Measurements from ENCODE around the gene CPSF3. TPM values are rescaled to one million over a fixed set of nuclear protein-coding genes. Genes with fewer than 3 reads are reported as not detected.

The CPSF3 gene
- total RNA-seq, 1 donor from 2014 or later, result 40.3 TPM

DNA sequence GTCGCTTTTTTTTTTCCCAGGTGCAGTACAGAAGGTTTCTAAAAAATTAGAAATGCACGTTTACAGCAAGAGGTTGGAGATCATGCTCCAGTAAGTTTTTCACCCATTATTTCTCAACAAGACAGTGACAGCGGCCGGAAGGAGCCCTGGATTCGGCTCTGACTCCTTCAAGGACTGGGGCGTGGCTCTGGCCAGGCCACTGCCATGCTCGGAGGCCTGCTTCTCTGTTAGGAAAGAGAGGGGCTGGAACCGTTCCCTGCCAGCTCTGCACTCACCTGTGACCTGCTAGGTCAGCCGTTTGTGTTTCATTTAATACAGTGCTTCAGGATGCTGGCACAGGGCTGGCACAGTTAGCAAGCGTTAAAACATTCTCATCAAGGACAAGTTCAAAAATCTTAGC, 44.2 kb downstream of the CPSF3 start:
- H3K27ac Mint-ChIP-seq (ENCODE audit: unreplicated experiment), result no peak overlapping the region
- no peak overlapping the region for H3K4me3 ChIP-seq (ENCODE audit: insufficient read depth, low read depth, low read length)
- TF ChIP-seq, protein P1, sequence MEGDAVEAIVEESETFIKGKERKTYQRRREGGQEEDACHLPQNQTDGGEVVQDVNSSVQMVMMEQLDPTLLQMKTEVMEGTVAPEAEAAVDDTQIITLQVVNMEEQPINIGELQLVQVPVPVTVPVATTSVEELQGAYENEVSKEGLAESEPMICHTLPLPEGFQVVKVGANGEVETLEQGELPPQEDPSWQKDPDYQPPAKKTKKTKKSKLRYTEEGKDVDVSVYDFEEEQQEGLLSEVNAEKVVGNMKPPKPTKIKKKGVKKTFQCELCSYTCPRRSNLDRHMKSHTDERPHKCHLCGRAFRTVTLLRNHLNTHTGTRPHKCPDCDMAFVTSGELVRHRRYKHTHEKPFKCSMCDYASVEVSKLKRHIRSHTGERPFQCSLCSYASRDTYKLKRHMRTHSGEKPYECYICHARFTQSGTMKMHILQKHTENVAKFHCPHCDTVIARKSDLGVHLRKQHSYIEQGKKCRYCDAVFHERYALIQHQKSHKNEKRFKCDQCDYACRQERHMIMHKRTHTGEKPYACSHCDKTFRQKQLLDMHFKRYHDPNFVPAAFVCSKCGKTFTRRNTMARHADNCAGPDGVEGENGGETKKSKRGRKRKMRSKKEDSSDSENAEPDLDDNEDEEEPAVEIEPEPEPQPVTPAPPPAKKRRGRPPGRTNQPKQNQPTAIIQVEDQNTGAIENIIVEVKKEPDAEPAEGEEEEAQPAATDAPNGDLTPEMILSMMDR (IDR thresholded peaks at IDR 0.05; ENCODE audit: insufficient read depth, low read depth, low read length), result no peak
- TF ChIP-seq EZH2 (IDR thresholded peaks at IDR 0.05; ENCODE audit: insufficient read depth, low read length), result no peak
- no peaks in the 10 kb centered on the region for H3K27me3 ChIP-seq (ENCODE audit: insufficient read depth, low read length)
- peaks cover 10% of the 10 kb centered on the region for H3K4me1 Mint-ChIP-seq (ENCODE audit: low read depth, unreplicated experiment)
- H3K4me3 Mint-ChIP-seq (ENCODE audit: unreplicated experiment), result no peak overlapping the region
- no peak overlapping the region for H3K27ac ChIP-seq (ENCODE audit: low read depth, low read length)
- H2AFZ ChIP-seq (ENCODE audit: low read depth, low read length), result no peak overlapping the region
- no peak overlapping the region for H3K4me2 ChIP-seq (ENCODE audit: low read length)
- DNase-seq (ENCODE audit: low read depth) (no peak), FAIRE-seq (no peak)
- H3K4me1 ChIP-seq (ENCODE audit: insufficient read depth, low read length), result peaks cover 8% of the 10 kb centered on the region
- H3K36me3 ChIP-seq (ENCODE audit: insufficient read depth, low read length), result peaks cover 15% of the 10 kb centered on the region
- no peaks in the 10 kb centered on the region for H4K20me1 ChIP-seq (ENCODE audit: insufficient read depth, low read length)
- H3K27me3 Mint-ChIP-seq (ENCODE audit: low read depth, unreplicated experiment), result no peaks in the 10 kb centered on the region
- no peaks in the 10 kb centered on the region for H3K79me2 ChIP-seq (ENCODE audit: insufficient read depth, low read length)
- H3K9me3 ChIP-seq (ENCODE audit: insufficient read depth, low read depth, low read length), result no peaks in the 10 kb centered on the region
- H3K36me3 Mint-ChIP-seq (ENCODE audit: low read depth, unreplicated experiment), result peaks cover 12% of the 10 kb centered on the region
- no peak overlapping the region for H3K9ac ChIP-seq (ENCODE audit: low read length)
- no peaks in the 10 kb centered on the region for H3K9me3 Mint-ChIP-seq (ENCODE audit: unreplicated experiment)

DNA sequence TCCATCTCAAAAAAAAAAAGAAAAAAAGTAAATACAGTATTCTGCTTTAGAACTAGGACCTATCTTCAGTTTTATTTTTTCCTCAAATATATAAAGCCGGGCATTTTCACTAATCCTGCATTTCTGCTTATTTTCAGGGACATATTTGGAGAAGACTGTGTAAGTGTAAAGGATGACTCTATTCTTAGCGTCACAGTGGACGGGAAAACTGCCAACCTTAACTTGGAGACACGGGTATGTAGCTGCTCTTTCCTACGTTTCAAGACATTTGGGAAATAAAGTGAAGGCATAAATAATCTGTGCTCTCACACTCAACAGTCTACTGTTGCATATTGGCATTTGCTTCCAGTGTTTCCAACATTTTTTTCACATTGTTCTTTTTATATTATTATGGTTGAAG, 47.8 kb downstream of the CPSF3 start:
- Histone ChIP-seq H4K20me1 (ENCODE audit: insufficient read depth, low read length) (peaks cover 2% of the 10 kb centered on the region), H3K9me3 (ENCODE audit: insufficient read depth, low read depth, low read length) (no peaks in the 10 kb centered on the region), H3K27me3 (ENCODE audit: insufficient read depth, low read length) (no peaks in the 10 kb centered on the region), H3K9ac (ENCODE audit: low read length) (no peak overlapping the region), H3K4me3 (ENCODE audit: insufficient read depth, low read depth, low read length) (no peak overlapping the region), H3K4me2 (ENCODE audit: low read length) (no peak overlapping the region), H3K27ac (ENCODE audit: low read depth, low read length) (no peak overlapping the region), H3K4me1 (ENCODE audit: insufficient read depth, low read length) (peaks cover 11% of the 10 kb centered on the region), H2AFZ (ENCODE audit: low read depth, low read length) (no peak overlapping the region), H3K79me2 (ENCODE audit: insufficient read depth, low read length) (peaks cover 11% of the 10 kb centered on the region), H3K36me3 (ENCODE audit: insufficient read depth, low read length) (peaks cover 7% of the 10 kb centered on the region)
- H3K4me3 Mint-ChIP-seq (ENCODE audit: unreplicated experiment), result no peak overlapping the region
- FAIRE-seq (no peak), DNase-seq (ENCODE audit: low read depth) (no peak)
- peaks cover 6% of the 10 kb centered on the region for H3K4me1 Mint-ChIP-seq (ENCODE audit: low read depth, unreplicated experiment)
- H3K36me3 Mint-ChIP-seq (ENCODE audit: low read depth, unreplicated experiment), result peaks cover 20% of the 10 kb centered on the region
- TF ChIP-seq, protein P1 (IDR thresholded peaks at IDR 0.05; ENCODE audit: insufficient read depth, low read depth, low read length), result no peak
- no peak for TF ChIP-seq EZH2 (IDR thresholded peaks at IDR 0.05; ENCODE audit: insufficient read depth, low read length)
- H3K9me3 Mint-ChIP-seq (ENCODE audit: unreplicated experiment), result no peaks in the 10 kb centered on the region
- H3K27me3 Mint-ChIP-seq (ENCODE audit: low read depth, unreplicated experiment), result no peaks in the 10 kb centered on the region
- H3K27ac Mint-ChIP-seq (ENCODE audit: unreplicated experiment), result no peak overlapping the region

- Mint-ChIP-seq H3K9me3 (ENCODE audit: unreplicated experiment) (no peaks in the 10 kb centered on the region), H3K4me3 (ENCODE audit: unreplicated experiment) (peak overlapping the region; percentile 5), H3K36me3 (ENCODE audit: low read depth, unreplicated experiment) (peaks cover 25% of the 10 kb centered on the region), H3K27me3 (ENCODE audit: low read depth, unreplicated experiment) (no peaks in the 10 kb centered on the region), H3K4me1 (ENCODE audit: low read depth, unreplicated experiment) (peaks cover 11% of the 10 kb centered on the region), H3K27ac (ENCODE audit: unreplicated experiment) (no peak overlapping the region)
- Histone ChIP-seq H3K79me2 (ENCODE audit: insufficient read depth, low read length) (peaks cover 24% of the 10 kb centered on the region), H4K20me1 (ENCODE audit: insufficient read depth, low read length) (peaks cover 4% of the 10 kb centered on the region), H3K4me3 (ENCODE audit: insufficient read depth, low read depth, low read length) (no peak overlapping the region), H3K9me3 (ENCODE audit: insufficient read depth, low read depth, low read length) (no peaks in the 10 kb centered on the region), H3K9ac (ENCODE audit: low read length) (no peak overlapping the region), H3K36me3 (ENCODE audit: insufficient read depth, low read length) (peaks cover 7% of the 10 kb centered on the region), H3K27ac (ENCODE audit: low read depth, low read length) (no peak overlapping the region), H3K4me2 (ENCODE audit: low read length) (no peak overlapping the region), H2AFZ (ENCODE audit: low read depth, low read length) (no peak overlapping the region), H3K27me3 (ENCODE audit: insufficient read depth, low read length) (no peaks in the 10 kb centered on the region), H3K4me1 (ENCODE audit: insufficient read depth, low read length) (peaks cover 11% of the 10 kb centered on the region)
- DNase-seq (ENCODE audit: low read depth), result no peak
- no peak for TF ChIP-seq EZH2 (IDR thresholded peaks at IDR 0.05; ENCODE audit: insufficient read depth, low read length)
- TF ChIP-seq, protein P1 (IDR thresholded peaks at IDR 0.05; ENCODE audit: insufficient read depth, low read depth, low read length), result no peak
- FAIRE-seq, result no peak
These were observed 49.1 kb downstream of the CPSF3 start for GRCh38 chr2:9472511-9472910.

Data from astrocyte (in vitro differentiated cells and primary cell).